ENCODE measurements around the gene ZNF710.
"Not testable (repeated sequence)": the region's sequence is repeated elsewhere in the genome, so short reads cannot be mapped to it uniquely, and the experiment has no call there.

ZNF710 gene

DNA sequence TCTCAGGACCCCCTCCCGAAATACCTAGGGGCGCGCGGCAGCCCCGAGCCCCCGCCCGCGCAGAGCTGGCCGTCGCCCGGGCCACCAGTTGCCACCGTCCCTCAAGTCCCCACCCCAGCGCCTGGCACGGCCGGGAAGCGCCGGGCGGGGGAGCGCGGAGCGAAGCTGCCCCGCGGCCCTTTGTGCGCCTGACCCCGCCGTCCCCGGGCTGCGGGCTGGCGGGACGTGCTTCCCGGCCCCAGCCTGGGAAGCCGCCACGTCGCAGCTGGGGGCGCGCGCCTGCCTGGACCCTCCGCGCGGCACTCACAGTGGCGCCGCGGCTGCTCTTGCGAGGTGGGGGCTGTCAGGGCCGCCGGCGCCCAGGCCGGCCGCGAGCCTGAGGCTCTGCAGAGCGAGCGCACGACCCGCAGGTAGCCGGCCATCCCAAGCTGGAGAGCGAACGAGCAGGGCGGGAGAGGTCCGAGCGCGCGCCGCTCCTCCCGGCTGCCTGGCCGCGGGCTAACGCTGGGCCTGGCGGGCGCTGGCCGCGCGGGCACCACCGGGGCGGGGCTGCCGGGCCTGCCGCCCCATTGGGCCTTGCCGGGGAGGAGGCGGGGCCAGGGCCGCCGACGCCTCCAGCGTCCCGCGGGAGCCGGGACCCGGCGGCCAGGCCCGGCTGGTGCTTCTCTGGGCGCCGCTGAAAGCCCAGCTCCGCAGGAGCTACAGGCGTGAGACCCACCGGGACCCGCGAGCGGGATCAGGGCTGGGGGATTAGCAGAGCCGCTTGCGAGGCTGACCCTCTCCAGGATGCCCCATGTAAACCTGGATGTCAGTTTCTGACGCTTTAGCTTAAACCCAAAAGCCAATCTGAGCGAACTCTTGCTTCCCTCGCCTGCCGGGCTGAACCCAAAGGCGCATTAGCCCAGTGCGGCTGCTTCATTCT lies 101.1 kb downstream of the ZNF710 start, which contains the start of gene IDH2:
Gene IDH2 (minus strand): TSS at position 500 of the 922 bp plus-strand sequence. CDS start 78 bp downstream, at position 422.
- peak; percentile 76 for DNase-seq (ENCODE audit: low spot score)

DNA sequence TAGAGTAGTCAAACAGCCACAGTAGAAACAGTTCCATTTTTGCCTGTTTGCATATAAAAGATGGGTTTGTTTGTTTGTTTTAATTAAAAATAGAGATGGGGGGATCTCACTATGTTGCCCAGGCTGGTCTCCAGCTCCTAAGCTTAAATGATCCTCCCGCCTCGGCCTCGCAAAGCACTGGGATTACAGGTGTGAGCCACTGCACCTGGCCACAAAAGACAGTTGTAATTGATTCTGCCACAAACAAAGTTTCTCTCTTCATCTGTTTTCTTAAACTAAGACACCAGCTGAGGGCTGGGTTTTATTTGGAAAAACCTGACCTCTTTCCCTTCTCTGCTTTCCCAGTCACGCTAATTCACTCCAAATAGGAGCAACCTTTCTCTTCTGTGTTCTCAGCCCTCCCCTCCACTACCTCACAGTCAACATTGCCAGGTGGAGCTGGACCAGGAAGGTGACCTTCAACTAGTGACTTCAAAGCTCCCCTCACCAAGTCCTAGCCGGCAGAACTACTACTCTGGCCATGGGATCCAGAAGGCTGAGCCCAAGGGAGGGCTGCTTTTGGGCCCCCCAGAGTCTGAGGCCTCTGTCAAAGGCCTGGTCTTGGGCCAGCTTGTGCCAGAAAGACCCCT lies 102.7 kb downstream of the ZNF710 start:
- no peak for DNase-seq (ENCODE audit: low spot score)

DNA sequence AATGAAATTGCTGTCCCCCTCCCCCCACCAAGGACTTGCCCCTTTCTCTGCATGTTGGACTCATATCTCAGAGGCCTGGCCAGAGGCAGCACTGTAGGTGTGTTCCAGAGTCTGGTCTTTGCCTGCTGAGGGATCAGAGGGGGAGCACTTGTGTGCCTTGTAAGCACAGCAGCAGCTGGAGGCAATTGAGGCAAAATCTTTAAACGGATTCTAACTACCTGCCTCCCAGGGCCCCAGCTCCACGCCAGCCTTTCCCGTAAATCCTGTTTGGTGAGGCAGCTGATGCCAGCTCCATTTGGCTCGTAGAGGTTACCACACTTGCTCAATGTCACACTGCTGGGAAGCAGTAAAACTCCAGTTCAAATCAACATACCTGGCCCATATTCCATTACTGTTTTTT lies 103.4 kb downstream of the ZNF710 start:
- no peak for DNase-seq (ENCODE audit: low spot score)

DNA sequence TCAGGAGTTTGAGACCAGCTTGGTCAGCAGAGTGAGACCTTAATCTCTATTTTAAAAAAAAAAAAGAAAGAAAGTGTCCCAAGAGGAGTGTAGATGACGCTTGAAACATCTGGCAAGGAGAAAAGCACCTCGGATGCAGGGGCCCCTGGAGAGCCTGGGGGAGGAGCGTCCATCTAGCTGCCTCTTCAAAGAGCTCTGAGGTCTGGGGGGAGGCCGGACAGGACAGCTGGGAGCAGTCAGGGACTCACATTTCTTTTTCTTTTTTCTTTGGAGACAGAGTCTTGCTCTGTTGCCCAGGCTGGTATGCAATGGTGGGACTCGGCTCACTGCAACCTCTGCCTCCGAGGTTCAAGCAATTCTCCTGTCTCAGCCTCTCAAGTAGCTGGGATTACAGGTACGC lies 104.4 kb downstream of the ZNF710 start:
- DNase-seq (ENCODE audit: low spot score) = no peak

DNA sequence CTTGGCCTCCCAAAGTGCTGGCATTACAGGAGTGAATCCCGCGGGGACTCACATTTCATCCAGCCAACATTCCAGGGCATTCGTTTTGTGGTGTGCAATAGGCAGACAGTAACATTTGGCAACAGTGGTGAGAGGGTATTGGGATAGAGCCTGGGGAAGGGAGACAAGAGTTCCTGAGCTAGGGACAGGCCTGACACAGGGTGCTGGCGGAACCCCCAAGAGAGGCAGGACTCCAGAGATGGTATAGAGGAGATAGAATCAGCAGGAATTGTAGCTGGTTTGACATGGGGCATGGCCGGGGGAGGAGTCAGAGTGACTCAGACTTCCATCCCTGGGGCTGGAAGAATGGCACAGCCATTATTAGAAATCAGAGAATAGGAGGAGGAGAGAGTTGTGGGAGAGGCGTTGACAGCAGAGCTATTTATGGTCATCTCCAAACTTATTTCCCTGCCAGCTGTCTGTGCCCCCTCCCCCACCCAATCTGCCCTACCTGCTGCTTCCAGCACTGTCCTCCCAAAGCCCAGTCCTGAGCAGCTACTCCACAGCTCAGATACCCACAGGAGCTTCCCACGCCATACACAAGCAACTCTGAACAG lies 105.5 kb downstream of the ZNF710 start:
- DNase-seq (ENCODE audit: low spot score) = no peak

DNA sequence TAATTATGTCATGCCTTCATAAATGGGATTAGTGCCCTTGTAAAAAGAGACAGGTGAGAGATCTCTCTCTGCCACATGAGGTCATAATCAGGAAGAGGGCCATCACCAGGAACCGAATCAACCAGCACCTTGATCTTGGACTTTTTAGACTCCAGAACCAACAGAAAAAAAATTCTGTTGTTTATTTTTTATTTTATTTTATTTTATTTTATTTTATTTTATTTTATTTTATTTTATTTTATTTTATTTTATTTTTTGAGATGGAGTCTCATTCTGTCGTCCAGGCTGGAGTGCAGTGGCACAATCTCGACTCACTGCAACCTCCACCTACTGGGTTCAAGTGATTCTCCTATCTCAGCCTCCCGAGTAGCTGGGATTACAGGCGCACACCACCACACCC lies 106.9 kb downstream of the ZNF710 start:
- DNase-seq (ENCODE audit: low spot score) = not testable (repeated sequence)

DNA sequence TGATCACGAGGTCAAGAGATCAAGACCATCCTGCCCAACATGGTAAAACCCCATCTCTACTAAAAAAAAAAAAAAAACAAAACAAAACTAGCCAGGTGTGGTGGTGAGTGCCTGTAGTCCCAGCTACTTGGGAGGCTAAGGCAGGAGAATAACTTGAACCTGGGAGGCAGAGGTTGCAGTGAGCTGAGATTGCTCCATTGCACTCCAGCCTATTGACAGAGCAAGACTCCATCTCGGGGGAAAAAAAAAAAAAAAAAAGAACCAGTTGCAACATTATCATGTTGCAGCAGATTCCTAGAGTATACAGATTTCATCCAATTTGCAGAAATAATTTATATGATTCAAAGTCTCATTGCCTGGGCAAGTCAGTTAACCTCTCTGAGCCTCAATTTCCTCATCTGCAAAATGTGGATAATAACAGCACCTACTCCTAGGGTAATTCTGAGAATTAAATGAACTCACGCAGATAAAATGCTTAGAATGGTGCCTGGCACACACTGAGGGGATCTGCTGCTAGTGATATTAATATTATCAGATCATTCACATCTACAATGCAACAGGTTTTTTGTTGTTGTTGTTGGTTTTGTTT lies 108.1 kb downstream of the ZNF710 start:
- DNase-seq (ENCODE audit: low spot score) = not testable (repeated sequence)

DNA sequence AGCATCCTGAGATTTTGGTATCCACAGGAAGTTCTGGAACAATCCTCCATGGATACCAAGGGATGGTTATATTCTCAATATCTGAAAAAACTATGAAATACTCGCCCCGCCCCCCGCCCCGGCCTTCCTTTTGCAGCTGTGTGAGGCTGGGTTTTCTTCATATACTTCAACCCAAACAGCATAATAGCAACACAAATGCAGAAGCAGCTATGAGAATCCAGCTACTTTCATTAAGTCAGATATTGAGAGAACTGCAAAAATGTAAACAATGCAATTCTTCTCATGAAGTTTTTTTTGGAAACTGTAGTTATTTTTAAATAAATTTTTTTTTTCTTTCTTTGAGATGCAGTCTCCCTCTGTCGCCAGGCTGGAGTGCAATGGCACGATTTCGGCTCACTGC lies 112.0 kb downstream of the ZNF710 start:
- no peak for DNase-seq (ENCODE audit: low spot score)

DNA sequence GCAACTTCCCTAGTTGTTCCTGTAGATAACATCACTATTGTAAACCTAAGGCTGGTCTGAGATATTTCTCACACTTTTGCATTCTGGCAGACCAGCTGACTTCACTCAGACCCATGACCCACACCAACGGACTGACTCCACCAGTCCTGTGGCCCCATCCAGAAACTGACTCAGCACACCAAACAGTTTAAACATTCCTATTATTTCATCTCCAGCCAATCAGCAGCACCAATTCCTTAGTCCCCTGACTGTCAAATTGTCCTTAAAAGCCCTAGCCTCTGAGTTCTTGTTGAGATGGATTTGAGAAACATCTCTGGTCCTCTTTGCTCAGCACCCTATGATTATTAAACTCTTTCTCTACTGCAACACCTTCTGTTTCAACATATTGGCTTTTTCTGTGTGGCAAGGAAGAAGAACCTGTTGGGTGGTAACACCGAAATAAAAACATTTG lies 113.4 kb downstream of the ZNF710 start:
- DNase-seq (ENCODE audit: low spot score) = no peak

DNA sequence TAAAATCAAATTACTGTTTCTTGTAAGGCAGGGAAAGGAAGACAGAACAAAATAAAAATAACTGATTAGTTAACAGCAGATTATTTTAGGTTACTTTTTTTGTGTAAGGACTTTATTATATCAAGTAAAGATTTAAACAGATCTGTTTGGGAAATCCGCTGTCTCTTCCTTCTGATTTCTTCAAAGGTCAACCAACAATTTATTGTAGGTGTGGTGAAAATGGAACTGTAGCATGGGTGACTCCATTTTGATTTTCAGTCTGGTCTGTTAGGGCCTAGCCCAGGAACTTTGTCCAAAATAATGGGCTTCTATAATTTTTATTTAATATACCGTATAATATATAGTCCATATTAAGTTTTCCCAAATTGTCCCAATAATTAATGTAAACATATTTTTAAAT lies 114.7 kb downstream of the ZNF710 start:
- DNase-seq (ENCODE audit: low spot score) = no peak

DNA sequence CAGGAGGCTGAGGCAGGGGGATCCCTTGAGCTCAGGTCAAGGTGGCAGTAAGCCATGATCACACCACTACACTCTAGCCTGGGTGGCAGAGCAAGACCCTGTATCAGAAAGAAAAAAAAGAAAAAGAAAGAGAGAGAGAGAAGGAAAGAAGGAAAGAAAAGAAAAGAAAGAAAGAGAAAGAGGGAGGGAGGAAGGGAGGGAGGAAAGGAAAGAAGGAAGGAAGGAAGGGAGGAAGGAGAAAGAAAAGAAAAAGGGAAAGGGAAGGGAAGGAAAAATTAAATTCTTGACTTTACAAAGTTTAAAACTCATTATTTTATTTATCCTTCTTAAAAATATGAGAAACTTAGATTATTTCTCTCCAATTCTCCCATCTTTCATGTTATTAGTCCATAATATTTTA lies 118.2 kb downstream of the ZNF710 start:
- no peak for DNase-seq (ENCODE audit: low spot score)

DNA sequence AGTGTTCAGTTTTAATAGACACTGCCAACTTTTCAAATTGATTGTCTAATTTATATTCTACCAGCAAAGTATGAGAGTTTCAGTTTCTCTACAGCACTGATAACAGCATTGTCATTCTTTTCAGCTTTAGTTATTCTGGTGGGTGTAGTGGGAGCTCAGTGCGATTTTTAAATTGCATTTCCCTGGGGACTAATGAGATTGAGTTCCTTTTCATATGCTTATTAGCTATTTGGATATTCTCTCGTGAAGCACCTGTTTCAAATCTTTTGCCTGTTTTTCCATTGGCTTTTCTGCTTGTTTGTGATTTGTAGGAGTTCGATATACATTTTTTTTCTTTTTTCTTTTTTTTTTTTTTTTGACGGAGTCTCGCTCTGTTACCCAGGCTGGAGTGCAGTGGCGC lies 120.0 kb downstream of the ZNF710 start:
- DNase-seq (ENCODE audit: low spot score) = no peak

DNA sequence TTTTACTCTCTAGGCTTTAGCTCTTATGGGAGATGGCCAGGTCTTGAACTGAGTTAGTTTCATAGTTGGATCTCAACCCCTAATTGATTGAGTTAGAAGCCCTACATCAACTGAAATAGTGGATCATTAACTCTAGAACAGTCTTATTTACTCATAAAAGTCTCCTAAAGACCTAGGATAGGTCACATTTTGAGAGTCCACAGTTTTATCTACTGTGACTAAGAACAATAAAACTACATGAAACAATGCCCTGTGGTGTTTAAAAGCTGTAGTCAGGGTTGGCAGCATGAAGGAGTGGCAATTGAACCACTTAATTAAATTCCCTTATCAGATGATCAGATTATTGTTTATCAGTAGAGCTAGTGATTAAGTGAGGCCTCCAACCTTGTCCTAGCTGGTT lies 123.4 kb downstream of the ZNF710 start:
- DNase-seq (ENCODE audit: low spot score) = no peak

DNA sequence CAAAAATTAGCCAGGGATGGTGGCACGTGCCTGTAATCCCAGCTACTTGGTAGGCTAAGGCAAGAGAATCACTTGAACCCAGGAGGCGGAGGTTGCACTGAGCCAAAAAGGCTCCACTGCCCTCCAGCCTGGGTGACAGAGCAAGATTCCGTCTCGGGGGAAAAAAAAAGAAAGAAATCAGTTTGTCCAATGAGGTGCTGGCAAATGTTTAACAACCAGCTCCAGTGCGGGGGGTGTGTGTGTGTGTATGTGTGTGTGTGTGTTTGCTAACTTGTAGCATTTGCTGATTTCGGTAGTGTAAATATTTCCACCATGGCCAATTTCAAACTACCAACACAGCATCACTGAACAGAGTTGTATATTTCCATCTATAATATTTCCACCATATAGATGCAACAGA lies 124.9 kb downstream of the ZNF710 start:
- no peak for DNase-seq (ENCODE audit: low spot score)

DNA sequence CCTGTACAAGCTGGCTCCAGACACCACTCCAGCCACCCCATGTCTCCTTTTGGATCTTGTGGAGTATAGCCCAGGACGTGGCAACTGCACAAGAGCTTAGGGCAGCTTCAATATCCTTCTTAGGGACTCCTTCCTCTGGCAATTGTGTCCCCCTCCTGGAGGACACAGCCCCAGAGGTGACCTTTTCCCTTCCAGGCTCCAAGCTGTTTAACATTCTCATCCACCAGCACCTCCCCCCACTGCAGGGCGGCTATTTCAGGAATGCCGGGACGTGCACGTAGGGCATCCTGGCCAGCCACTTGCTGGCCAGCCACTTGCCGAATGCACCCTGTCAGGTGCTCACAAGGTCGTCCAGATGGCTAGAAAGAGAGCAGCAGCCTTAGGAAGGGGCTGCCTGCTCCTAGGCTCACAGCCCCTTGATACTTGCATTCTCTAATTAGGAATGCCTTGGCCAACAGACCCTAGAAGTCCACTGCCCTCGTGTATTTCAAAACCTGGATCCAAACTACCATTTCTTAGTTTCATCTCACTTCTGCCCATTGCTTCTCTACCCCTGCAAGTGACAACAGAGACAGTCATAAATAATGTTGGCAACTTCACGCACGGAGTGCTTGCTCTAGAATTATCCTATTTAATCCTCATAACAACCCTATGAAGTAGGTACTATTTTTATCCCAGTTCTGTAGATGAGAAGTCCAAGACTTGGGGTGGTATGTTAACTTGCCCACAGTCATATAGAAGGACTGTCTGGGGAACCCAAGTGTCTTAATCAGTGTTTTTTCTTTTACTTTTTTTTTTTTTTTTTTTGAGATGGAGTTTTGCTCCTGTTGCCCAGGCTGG lies 125.7 kb downstream of the ZNF710 start:
- DNase-seq (ENCODE audit: low spot score) = no peak

DNA sequence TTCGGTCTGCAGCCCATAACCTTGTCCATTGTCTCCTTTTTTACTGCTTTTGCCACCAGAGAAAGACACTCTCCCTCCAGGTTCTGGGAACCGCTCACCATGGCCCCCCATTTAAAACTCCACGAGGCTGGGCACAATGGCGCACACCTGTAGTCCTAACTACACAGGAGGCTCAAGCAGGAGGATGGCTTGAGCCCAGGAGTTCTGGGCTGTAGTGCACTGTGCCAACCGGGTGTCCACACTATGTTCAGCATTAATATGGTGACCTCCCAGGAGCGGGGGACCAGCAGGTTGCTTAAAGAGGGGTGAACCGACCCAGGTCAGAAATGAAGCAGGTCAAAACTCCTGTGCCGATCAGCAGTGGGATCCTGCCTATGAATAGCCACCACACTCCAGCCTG lies 129.2 kb downstream of the ZNF710 start:
- no peak for DNase-seq (ENCODE audit: low spot score)

All from cerebellar cortex (tissue), 1 donor.